ENCODE measurements around the gene CNTNAP2.

DNA sequence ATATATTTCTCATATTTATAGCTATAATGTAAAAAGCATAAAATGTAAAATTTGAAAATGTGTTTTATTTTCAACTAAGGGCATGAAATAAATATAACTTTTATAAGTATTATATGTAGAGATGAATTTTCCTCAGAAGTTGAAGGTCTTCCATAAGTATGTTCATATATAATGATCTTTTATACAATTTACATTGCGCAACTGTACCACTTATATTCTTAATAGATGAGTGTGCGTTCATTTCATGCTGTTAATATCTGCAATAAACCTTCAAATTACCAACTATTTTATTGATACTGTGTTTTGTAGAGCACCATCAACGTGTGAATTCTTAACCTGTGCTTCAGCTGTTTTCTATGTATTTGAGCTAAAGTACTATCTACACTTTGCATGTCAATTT, 285.3 kb downstream of the CNTNAP2 start:
- TF ChIP-seq NFRKB (IDR thresholded peaks at IDR 0.05) (no peak), SUZ12 (IDR thresholded peaks at IDR 0.05) (no peak), CTBP1 (IDR thresholded peaks at IDR 0.05; ENCODE audit: borderline replicate concordance) (no peak), SP1 (IDR thresholded peaks at IDR 0.05) (no peak), HDGF (IDR thresholded peaks at IDR 0.05; ENCODE audit: borderline replicate concordance) (no peak), TARDBP (IDR thresholded peaks at IDR 0.05) (no peak), ZNF384 (IDR thresholded peaks at IDR 0.05) (no peak), BHLHE40 (IDR thresholded peaks at IDR 0.05; ENCODE audit: borderline replicate concordance) (no peak), FOXK2 (IDR thresholded peaks at IDR 0.05) (no peak)
